ENCODE measurements around the gene ST6GALNAC3. TPM values are rescaled to one million over a fixed set of nuclear protein-coding genes. Genes with fewer than 3 reads are reported as not detected.
A peak's percentile ranks its signal among the peaks of the same experiment; 100 is the strongest.

Gene ST6GALNAC3
- polyA plus RNA-seq, 4 donors, result under 0.01 to 21.7 (median 2.6) TPM

GRCh38 chr1:76156987-76157386 is 82.4 kb downstream of the ST6GALNAC3 start:
- WGBS, 3 donors, result 68 to 85% (median 78%) methylated on average over 4 of the region's 4 CpGs

GRCh38 chr1:76158126-76158525 is 83.6 kb downstream of the ST6GALNAC3 start:
- Histone ChIP-seq H3K4me1 (ENCODE audit: control insufficient read depth in 3 of 3, insufficient read depth in 2 of 3, low read depth in 1 of 3, low read length in 2 of 3) (peaks cover 0 to 3% (median 0%) of the 10 kb centered on the region in 3 donors), H3K4me3 (ENCODE audit: low read depth in 1 of 3, low read length in 3 of 3) (no peak overlapping the region), H3K27ac (ENCODE audit: low read depth in 1 of 3, low read length in 2 of 3) (no peak overlapping the region), H3K9me3 (ENCODE audit: control insufficient read depth in 2 of 2, insufficient read depth in 1 of 2, low read depth in 1 of 2, low read length in 1 of 2) (no peaks in the 10 kb centered on the region), H3K27me3 (ENCODE audit: control insufficient read depth in 3 of 3, insufficient read depth in 3 of 3, low read length in 3 of 3) (no peaks in the 10 kb centered on the region), H3K36me3 (ENCODE audit: control insufficient read depth in 3 of 3, insufficient read depth in 2 of 3, low read depth in 1 of 3, low read length in 3 of 3) (no peaks in the 10 kb centered on the region)
- WGBS, 3 donors, result 72 to 81% (median 75%) methylated on average over 4 of the region's 4 CpGs
- DNase-seq (peak in 1 of 2 donors; percentile 28), FAIRE-seq (no peak)

More at GRCh38 chr1:76156987-76157386, 82.4 kb downstream of the ST6GALNAC3 start:
- no peak overlapping the region for H3K27ac ChIP-seq (ENCODE audit: low read depth in 1 of 3, low read length in 2 of 3)
- no peaks in the 10 kb centered on the region for H3K36me3 ChIP-seq (ENCODE audit: control insufficient read depth in 3 of 3, insufficient read depth in 2 of 3, low read depth in 1 of 3, low read length in 3 of 3)
- no peaks in the 10 kb centered on the region for H3K9me3 ChIP-seq (ENCODE audit: control insufficient read depth in 2 of 2, insufficient read depth in 1 of 2, low read depth in 1 of 2, low read length in 1 of 2)
- no peak for FAIRE-seq
- DNase-seq, result no peak
- H3K4me3 ChIP-seq (ENCODE audit: low read depth in 1 of 3, low read length in 3 of 3), result no peak overlapping the region
- H3K4me1 ChIP-seq (ENCODE audit: control insufficient read depth in 3 of 3, insufficient read depth in 2 of 3, low read depth in 1 of 3, low read length in 2 of 3), result peaks cover 0 to 3% (median 0%) of the 10 kb centered on the region in 3 donors
- no peaks in the 10 kb centered on the region for H3K27me3 ChIP-seq (ENCODE audit: control insufficient read depth in 3 of 3, insufficient read depth in 3 of 3, low read length in 3 of 3)

- Histone ChIP-seq H3K9me3 (ENCODE audit: control insufficient read depth in 2 of 2, insufficient read depth in 1 of 2, low read depth in 1 of 2, low read length in 1 of 2) (no peaks in the 10 kb centered on the region), H3K4me3 (ENCODE audit: low read depth in 1 of 3, low read length in 3 of 3) (no peak overlapping the region), H3K36me3 (ENCODE audit: control insufficient read depth in 3 of 3, insufficient read depth in 2 of 3, low read depth in 1 of 3, low read length in 3 of 3) (no peaks in the 10 kb centered on the region), H3K27me3 (ENCODE audit: control insufficient read depth in 3 of 3, insufficient read depth in 3 of 3, low read length in 3 of 3) (no peaks in the 10 kb centered on the region), H3K4me1 (ENCODE audit: control insufficient read depth in 3 of 3, insufficient read depth in 2 of 3, low read depth in 1 of 3, low read length in 2 of 3) (no peaks in the 10 kb centered on the region), H3K27ac (ENCODE audit: low read depth in 1 of 3, low read length in 2 of 3) (no peak overlapping the region)
- FAIRE-seq (no peak), DNase-seq (no peak)
- WGBS, 3 donors, result 87 to 89% (median 88%) methylated on average over 4 of the region's 4 CpGs
Measured at GRCh38 chr1:76160225-76160624, 85.7 kb downstream of the ST6GALNAC3 start.

- no peak for FAIRE-seq
- H3K9me3 ChIP-seq (ENCODE audit: control insufficient read depth in 2 of 2, insufficient read depth in 1 of 2, low read depth in 1 of 2, low read length in 1 of 2), result no peaks in the 10 kb centered on the region
- DNase-seq, result no peak
- no peak overlapping the region for H3K4me3 ChIP-seq (ENCODE audit: low read depth in 1 of 3, low read length in 3 of 3)
- H3K36me3 ChIP-seq (ENCODE audit: control insufficient read depth in 3 of 3, insufficient read depth in 2 of 3, low read depth in 1 of 3, low read length in 3 of 3), result no peaks in the 10 kb centered on the region
- no peaks in the 10 kb centered on the region for H3K27me3 ChIP-seq (ENCODE audit: control insufficient read depth in 3 of 3, insufficient read depth in 3 of 3, low read length in 3 of 3)
- H3K27ac ChIP-seq (ENCODE audit: low read depth in 1 of 3, low read length in 2 of 3), result no peak overlapping the region
- no peaks in the 10 kb centered on the region for H3K4me1 ChIP-seq (ENCODE audit: control insufficient read depth in 3 of 3, insufficient read depth in 2 of 3, low read depth in 1 of 3, low read length in 2 of 3)
- WGBS, 3 donors, result 87 to 92% (median 90%) methylated on average over 2 of the region's 2 CpGs
Measured at GRCh38 chr1:76161451-76161850, 86.9 kb downstream of the ST6GALNAC3 start.

- Histone ChIP-seq H3K27ac (ENCODE audit: low read depth in 1 of 3, low read length in 2 of 3) (no peak overlapping the region), H3K36me3 (ENCODE audit: control insufficient read depth in 3 of 3, insufficient read depth in 2 of 3, low read depth in 1 of 3, low read length in 3 of 3) (no peaks in the 10 kb centered on the region), H3K4me3 (ENCODE audit: low read depth in 1 of 3, low read length in 3 of 3) (no peak overlapping the region), H3K4me1 (ENCODE audit: control insufficient read depth in 3 of 3, insufficient read depth in 2 of 3, low read depth in 1 of 3, low read length in 2 of 3) (no peaks in the 10 kb centered on the region), H3K9me3 (ENCODE audit: control insufficient read depth in 2 of 2, insufficient read depth in 1 of 2, low read depth in 1 of 2, low read length in 1 of 2) (no peaks in the 10 kb centered on the region), H3K27me3 (ENCODE audit: control insufficient read depth in 3 of 3, insufficient read depth in 3 of 3, low read length in 3 of 3) (no peaks in the 10 kb centered on the region)
- FAIRE-seq (no peak), DNase-seq (no peak)
- WGBS, 3 donors, result 91 to 95% (median 93%) methylated on average over 5 of the region's 5 CpGs
Measured at GRCh38 chr1:76162254-76162653, 87.7 kb downstream of the ST6GALNAC3 start.

GRCh38 chr1:76164165-76164564 is 89.6 kb downstream of the ST6GALNAC3 start:
- Histone ChIP-seq H3K27ac (ENCODE audit: low read depth in 1 of 3, low read length in 2 of 3) (no peak overlapping the region), H3K36me3 (ENCODE audit: control insufficient read depth in 3 of 3, insufficient read depth in 2 of 3, low read depth in 1 of 3, low read length in 3 of 3) (no peaks in the 10 kb centered on the region), H3K4me3 (ENCODE audit: low read depth in 1 of 3, low read length in 3 of 3) (no peak overlapping the region), H3K9me3 (ENCODE audit: control insufficient read depth in 2 of 2, insufficient read depth in 1 of 2, low read depth in 1 of 2, low read length in 1 of 2) (no peaks in the 10 kb centered on the region), H3K27me3 (ENCODE audit: control insufficient read depth in 3 of 3, insufficient read depth in 3 of 3, low read length in 3 of 3) (no peaks in the 10 kb centered on the region), H3K4me1 (ENCODE audit: control insufficient read depth in 3 of 3, insufficient read depth in 2 of 3, low read depth in 1 of 3, low read length in 2 of 3) (no peaks in the 10 kb centered on the region)
- DNase-seq (no peak), FAIRE-seq (no peak)

GRCh38 chr1:76170084-76170483 is 95.5 kb downstream of the ST6GALNAC3 start:
- no peaks in the 10 kb centered on the region for H3K36me3 ChIP-seq (ENCODE audit: control insufficient read depth in 3 of 3, insufficient read depth in 2 of 3, low read depth in 1 of 3, low read length in 3 of 3)
- no peak for DNase-seq
- H3K27ac ChIP-seq (ENCODE audit: low read depth in 1 of 3, low read length in 2 of 3), result no peak overlapping the region
- no peak for FAIRE-seq
- no peaks in the 10 kb centered on the region for H3K4me1 ChIP-seq (ENCODE audit: control insufficient read depth in 3 of 3, insufficient read depth in 2 of 3, low read depth in 1 of 3, low read length in 2 of 3)
- no peaks in the 10 kb centered on the region for H3K9me3 ChIP-seq (ENCODE audit: control insufficient read depth in 2 of 2, insufficient read depth in 1 of 2, low read depth in 1 of 2, low read length in 1 of 2)
- no peak overlapping the region for H3K4me3 ChIP-seq (ENCODE audit: low read depth in 1 of 3, low read length in 3 of 3)
- WGBS, 3 donors, result 88 to 93% (median 91%) methylated on average over 2 of the region's 2 CpGs
- no peaks in the 10 kb centered on the region for H3K27me3 ChIP-seq (ENCODE audit: control insufficient read depth in 3 of 3, insufficient read depth in 3 of 3, low read length in 3 of 3)

- FAIRE-seq (no peak), DNase-seq (no peak)
- WGBS, 3 donors, result 66 to 83% (median 83%) methylated on average over 2 of the region's 2 CpGs
- no peaks in the 10 kb centered on the region for H3K27me3 ChIP-seq (ENCODE audit: control insufficient read depth in 3 of 3, insufficient read depth in 3 of 3, low read length in 3 of 3)
- H3K9me3 ChIP-seq (ENCODE audit: control insufficient read depth in 2 of 2, insufficient read depth in 1 of 2, low read depth in 1 of 2, low read length in 1 of 2), result no peaks in the 10 kb centered on the region
- H3K4me3 ChIP-seq (ENCODE audit: low read depth in 1 of 3, low read length in 3 of 3), result no peak overlapping the region
- no peaks in the 10 kb centered on the region for H3K4me1 ChIP-seq (ENCODE audit: control insufficient read depth in 3 of 3, insufficient read depth in 2 of 3, low read depth in 1 of 3, low read length in 2 of 3)
- H3K27ac ChIP-seq (ENCODE audit: low read depth in 1 of 3, low read length in 2 of 3), result no peak overlapping the region
- H3K36me3 ChIP-seq (ENCODE audit: control insufficient read depth in 3 of 3, insufficient read depth in 2 of 3, low read depth in 1 of 3, low read length in 3 of 3), result no peaks in the 10 kb centered on the region
Measured at GRCh38 chr1:76170513-76170912, 96.0 kb downstream of the ST6GALNAC3 start.

GRCh38 chr1:76176000-76176399 is 101.5 kb downstream of the ST6GALNAC3 start:
- FAIRE-seq, result no peak
- Histone ChIP-seq H3K4me1 (ENCODE audit: control insufficient read depth in 3 of 3, insufficient read depth in 2 of 3, low read depth in 1 of 3, low read length in 2 of 3) (no peaks in the 10 kb centered on the region), H3K27me3 (ENCODE audit: control insufficient read depth in 3 of 3, insufficient read depth in 3 of 3, low read length in 3 of 3) (no peaks in the 10 kb centered on the region), H3K36me3 (ENCODE audit: control insufficient read depth in 3 of 3, insufficient read depth in 2 of 3, low read depth in 1 of 3, low read length in 3 of 3) (no peaks in the 10 kb centered on the region), H3K9me3 (ENCODE audit: control insufficient read depth in 2 of 2, insufficient read depth in 1 of 2, low read depth in 1 of 2, low read length in 1 of 2) (peaks cover 0 to 11% of the 10 kb centered on the region in 2 donors), H3K27ac (ENCODE audit: low read depth in 1 of 3, low read length in 2 of 3) (no peak overlapping the region), H3K4me3 (ENCODE audit: low read depth in 1 of 3, low read length in 3 of 3) (no peak overlapping the region)
- WGBS, 3 donors, result 39 to 68% (median 40%) methylated on average over 2 of the region's 2 CpGs
- no peak for DNase-seq

All from small intestine (tissue), 7 donors.